H9 (cell line): ENCODE data around the gene ARAP1. TPM values are rescaled to one million over a fixed set of nuclear protein-coding genes. Genes with fewer than 3 reads are reported as not detected.
A peak's percentile ranks its signal among the peaks of the same experiment; 100 is the strongest.

Experiments
- DNase-seq: peaks from one replicate; pipeline ENCODE4 v3.0.0-alpha.2; 2017
- H2AFZ ChIP-seq: one replicate; pipeline ENCODE4 v1.6.1; 2013; ENCODE audit warnings: mild to moderate bottlenecking, low read length, control low read depth, moderate library complexity
- H2AK5ac ChIP-seq: 2 replicates; pipeline ENCODE4 v1.6.1; 2013; ENCODE audit warnings: low read length, control low read depth, mixed read lengths; ENCODE audit not compliant: insufficient read length
- H2BK120ac ChIP-seq: one replicate; pipeline ENCODE4 v1.6.1; 2013; ENCODE audit warnings: low read depth, mild to moderate bottlenecking, low read length, control low read depth, inconsistent platforms; ENCODE audit not compliant: poor library complexity, severe bottlenecking
- H2BK12ac ChIP-seq: 2 replicates; pipeline ENCODE4 v1.6.1; 2013; ENCODE audit warnings: low read length, control low read depth, mixed read lengths, low read depth; ENCODE audit not compliant: insufficient read length
- H2BK15ac ChIP-seq: 2 replicates; pipeline ENCODE4 v1.6.1; 2013; ENCODE audit warnings: low read depth, low read length, control low read depth
- H2BK20ac ChIP-seq: one replicate; pipeline ENCODE4 v1.6.1; 2013; ENCODE audit warnings: low read depth, mild to moderate bottlenecking, low read length, control low read depth, inconsistent platforms; ENCODE audit not compliant: poor library complexity, severe bottlenecking
- H2BK5ac ChIP-seq: 2 replicates; pipeline ENCODE4 v1.6.1; 2013; ENCODE audit warnings: low read length, control low read depth, mixed read lengths; ENCODE audit not compliant: insufficient read length
- H3K14ac ChIP-seq: 2 replicates; pipeline ENCODE4 v1.6.1; 2013; ENCODE audit warnings: low read length, control low read depth; ENCODE audit not compliant: insufficient read depth
- H3K18ac ChIP-seq: 2 replicates; pipeline ENCODE4 v1.6.1; 2013; ENCODE audit warnings: low read depth, mild to moderate bottlenecking, mixed read lengths, low read length, control low read depth; ENCODE audit not compliant: insufficient read length
- H3K23ac ChIP-seq: 2 replicates; pipeline ENCODE4 v1.6.1; 2013; ENCODE audit warnings: low read length, control low read depth, mixed read lengths, low read depth; ENCODE audit not compliant: insufficient read length
- H3K23me2 ChIP-seq: 2 replicates; pipeline ENCODE4 v1.6.1; 2013; ENCODE audit warnings: low read depth, mild to moderate bottlenecking, mixed read lengths, low read length, control low read depth; ENCODE audit not compliant: insufficient read length, poor library complexity, severe bottlenecking
- H3K27ac ChIP-seq: 2 replicates; pipeline ENCODE4 v1.5.1; 2013; ENCODE audit warnings: low read length, control low read depth, mixed read lengths, low read depth; ENCODE audit not compliant: insufficient read length
- H3K27me3 ChIP-seq: 2 replicates; pipeline ENCODE4 v1.6.1; 2013; ENCODE audit warnings: low read length, control low read depth, inconsistent platforms; ENCODE audit not compliant: insufficient read depth
- H3K4ac ChIP-seq: 2 replicates; pipeline ENCODE4 v1.6.1; 2013; ENCODE audit warnings: low read depth, mild to moderate bottlenecking, control low read depth, inconsistent platforms, low read length, moderate library complexity
- H3K4me1 ChIP-seq: 2 replicates; pipeline ENCODE4 v1.6.1; 2013; ENCODE audit warnings: low read length, control low read depth, inconsistent platforms; ENCODE audit not compliant: insufficient read depth
- H3K4me2 ChIP-seq: 2 replicates; pipeline ENCODE4 v1.6.1; 2013; ENCODE audit warnings: low read length, control low read depth, mixed read lengths; ENCODE audit not compliant: insufficient read length, insufficient read depth
- H3K56ac ChIP-seq: 2 replicates; pipeline ENCODE4 v1.6.1; 2013; ENCODE audit warnings: low read depth, mild to moderate bottlenecking, mixed read lengths, low read length, control low read depth; ENCODE audit not compliant: insufficient read length
- H3K79me1 ChIP-seq: 2 replicates; pipeline ENCODE4 v1.6.1; 2013; ENCODE audit warnings: low read depth, mild to moderate bottlenecking, moderate library complexity, low read length, control low read depth, inconsistent platforms; ENCODE audit not compliant: insufficient read depth, poor library complexity, severe bottlenecking
- H3K79me2 ChIP-seq: 2 replicates; pipeline ENCODE4 v1.6.1; 2013; ENCODE audit warnings: low read length, control low read depth, inconsistent platforms; ENCODE audit not compliant: insufficient read depth
- H3K9ac ChIP-seq: 2 replicates; pipeline ENCODE4 v1.6.1; 2013; ENCODE audit warnings: low read length, control low read depth, mixed read lengths; ENCODE audit not compliant: insufficient read length; ENCODE audit errors: extremely low read depth
- H3K9me3 ChIP-seq: one replicate; pipeline ENCODE4 v1.6.1; 2013; ENCODE audit warnings: low read depth, low read length, inconsistent platforms; ENCODE audit not compliant: control insufficient read depth
- H3T11ph ChIP-seq: one replicate; pipeline ENCODE4 v1.6.1; 2013; ENCODE audit warnings: mild to moderate bottlenecking, low read length, control low read depth, inconsistent platforms
- H4K20me1 ChIP-seq: one replicate; pipeline ENCODE4 v1.6.1; 2013; ENCODE audit not compliant: control insufficient read depth, insufficient read length, insufficient read depth
- H4K5ac ChIP-seq: 2 replicates; pipeline ENCODE4 v1.6.1; 2013; ENCODE audit warnings: low read depth, mild to moderate bottlenecking, mixed read lengths, low read length, control low read depth; ENCODE audit not compliant: insufficient read length
- H4K8ac ChIP-seq: replicated peaks from 2 replicates; pipeline ENCODE4 v1.6.1; 2013; ENCODE audit warnings: low read length, control low read depth, mixed read lengths, low read depth; ENCODE audit not compliant: insufficient read length
- H4K91ac ChIP-seq: 2 replicates; pipeline ENCODE4 v1.6.1; 2013; ENCODE audit warnings: low read depth, mild to moderate bottlenecking, moderate library complexity, mixed read lengths, low read length, control low read depth; ENCODE audit not compliant: insufficient read length
- H3K27ac Mint-ChIP-seq, 3 experiments: 2 replicates in 2 of 3; 3 replicates in 1 of 3; pipeline ENCODE4 v1.8.0; 2020 to 2021; ENCODE audit warnings: mixed read lengths in 3 of 3, mild to moderate bottlenecking in 1 of 3, moderate library complexity in 1 of 3
- H3K27me3 Mint-ChIP-seq: 2 replicates; pipeline ENCODE4 v1.8.0; 2021; ENCODE audit warnings: low read depth, mild to moderate bottlenecking, moderate library complexity, mixed read lengths
- H3K36me3 Mint-ChIP-seq, 3 experiments: 2 replicates in 2 of 3; 3 replicates in 1 of 3; pipeline ENCODE4 v1.8.0; 2020 to 2021; ENCODE audit warnings: low read depth in 3 of 3, mixed read lengths in 3 of 3; ENCODE audit not compliant: insufficient read depth in 1 of 3
- H3K4me1 Mint-ChIP-seq, 2 experiments: 2 replicates each; pipeline ENCODE4 v1.8.0; 2020; ENCODE audit warnings: mixed read lengths in 2 of 2
- H3K4me3 Mint-ChIP-seq, 2 experiments: 2 replicates in 1 of 2; 3 replicates in 1 of 2; pipeline ENCODE4 v1.8.0; 2020 to 2021; ENCODE audit warnings: mild to moderate bottlenecking in 2 of 2, mixed read lengths in 2 of 2, moderate library complexity in 1 of 2
- H3K9me3 Mint-ChIP-seq, 2 experiments: 2 replicates in 1 of 2; 3 replicates in 1 of 2; pipeline ENCODE4 v1.8.0; 2020; ENCODE audit warnings: mild to moderate bottlenecking in 2 of 2, mixed read lengths in 2 of 2, moderate library complexity in 1 of 2
- WGBS: extraction: QIAGEN DNeasy Blood & Tissue Kit; methylation state at CpG from one replicate; pipeline ENCODE4 v1.1.7; 2013; ENCODE audit warnings: missing lambda C conversion rate, low lambda C conversion rate, mixed read lengths; ENCODE audit not compliant: insufficient read length; ENCODE audit errors: extremely low coverage; 5-methylcytosine and 5-hydroxymethylcytosine counted together
- total RNA-seq: library from RNA; stranded (reverse); gene quantifications from 2 replicates; pipeline ENCODE4 v1.2.1, GENCODE V29; 2021
- TF ChIP-seq, protein P1 (sequence below): fragments of 200-600 bp; sonication (generic); conservative IDR thresholded peaks from 3 replicates; pipeline ENCODE4 v1.8.0; 2021; ENCODE audit warnings: antibody characterized with exemption, mild to moderate bottlenecking

ARAP1 gene
- total RNA-seq, 1 experiment from 2014 or later, result 59.4 TPM

- Histone ChIP-seq H3K27ac (no peak overlapping the region), H2BK5ac (no peak overlapping the region), H2AK5ac (no peak overlapping the region), H2BK20ac (no peak overlapping the region), H3K14ac (no peak overlapping the region; the same call in 1 of the 2 replicates), H3K27me3 (peaks cover 23% of the 10 kb centered on the region; the same call in 1 of the 2 replicates), H2AFZ (no peak overlapping the region), H4K20me1 (no peaks in the 10 kb centered on the region), H4K91ac (no peak overlapping the region), H3K79me2 (no peaks in the 10 kb centered on the region), H3K79me1 (no peaks in the 10 kb centered on the region), H2BK15ac (no peak overlapping the region), H3K23ac (no peak overlapping the region), H3T11ph (no peak overlapping the region), H3K18ac (no peak overlapping the region), H2BK12ac (no peak overlapping the region), H4K5ac (no peak overlapping the region), H2BK120ac (no peak overlapping the region), H3K4me1 (no peaks in the 10 kb centered on the region), H3K23me2 (peaks cover 11% of the 10 kb centered on the region), H3K4ac (no peak overlapping the region), H3K9ac (no peak overlapping the region), H3K56ac (no peak overlapping the region), H4K8ac (no peak overlapping the region), H3K9me3 (no peaks in the 10 kb centered on the region), H3K4me2 (peak overlapping the region; percentile 46)
- no peaks in the 10 kb centered on the region for H3K36me3 Mint-ChIP-seq
- no peak for DNase-seq
- no peak overlapping the region for H3K27ac Mint-ChIP-seq
- H3K4me1 Mint-ChIP-seq, result no peaks in the 10 kb centered on the region; a peak in 1 of 4 replicates
- no peaks in the 10 kb centered on the region for H3K9me3 Mint-ChIP-seq
- peaks cover 32% of the 10 kb centered on the region for H3K27me3 Mint-ChIP-seq
- WGBS, result no CpG with 5 or more reads among the region's 7 CpGs
- TF ChIP-seq, protein P1, sequence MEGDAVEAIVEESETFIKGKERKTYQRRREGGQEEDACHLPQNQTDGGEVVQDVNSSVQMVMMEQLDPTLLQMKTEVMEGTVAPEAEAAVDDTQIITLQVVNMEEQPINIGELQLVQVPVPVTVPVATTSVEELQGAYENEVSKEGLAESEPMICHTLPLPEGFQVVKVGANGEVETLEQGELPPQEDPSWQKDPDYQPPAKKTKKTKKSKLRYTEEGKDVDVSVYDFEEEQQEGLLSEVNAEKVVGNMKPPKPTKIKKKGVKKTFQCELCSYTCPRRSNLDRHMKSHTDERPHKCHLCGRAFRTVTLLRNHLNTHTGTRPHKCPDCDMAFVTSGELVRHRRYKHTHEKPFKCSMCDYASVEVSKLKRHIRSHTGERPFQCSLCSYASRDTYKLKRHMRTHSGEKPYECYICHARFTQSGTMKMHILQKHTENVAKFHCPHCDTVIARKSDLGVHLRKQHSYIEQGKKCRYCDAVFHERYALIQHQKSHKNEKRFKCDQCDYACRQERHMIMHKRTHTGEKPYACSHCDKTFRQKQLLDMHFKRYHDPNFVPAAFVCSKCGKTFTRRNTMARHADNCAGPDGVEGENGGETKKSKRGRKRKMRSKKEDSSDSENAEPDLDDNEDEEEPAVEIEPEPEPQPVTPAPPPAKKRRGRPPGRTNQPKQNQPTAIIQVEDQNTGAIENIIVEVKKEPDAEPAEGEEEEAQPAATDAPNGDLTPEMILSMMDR, result no peak
- H3K4me3 Mint-ChIP-seq, result peak overlapping the region; percentile 17 to 64; a peak in 4 of 5 replicates
Measured at GRCh38 chr11:72643547-72643946, 108.7 kb downstream of the ARAP1 start.
